Astrocyte (in vitro differentiated cells and primary cell): ENCODE data around the gene BTBD6.

Experiments used
- EZH2 ChIP-seq: IDR thresholded peaks from 2 replicates; pipeline ENCODE4 v1.6.1; 2012; ENCODE audit warnings: mild to moderate bottlenecking, low read length, inconsistent platforms; ENCODE audit not compliant: insufficient read depth
- TF ChIP-seq, protein P1 (sequence below): IDR thresholded peaks from 2 replicates; pipeline ENCODE4 v1.5.1; 2011; ENCODE audit warnings: low read depth, mild to moderate bottlenecking, inconsistent platforms, low read length, moderate library complexity; ENCODE audit not compliant: insufficient read depth

DNA sequence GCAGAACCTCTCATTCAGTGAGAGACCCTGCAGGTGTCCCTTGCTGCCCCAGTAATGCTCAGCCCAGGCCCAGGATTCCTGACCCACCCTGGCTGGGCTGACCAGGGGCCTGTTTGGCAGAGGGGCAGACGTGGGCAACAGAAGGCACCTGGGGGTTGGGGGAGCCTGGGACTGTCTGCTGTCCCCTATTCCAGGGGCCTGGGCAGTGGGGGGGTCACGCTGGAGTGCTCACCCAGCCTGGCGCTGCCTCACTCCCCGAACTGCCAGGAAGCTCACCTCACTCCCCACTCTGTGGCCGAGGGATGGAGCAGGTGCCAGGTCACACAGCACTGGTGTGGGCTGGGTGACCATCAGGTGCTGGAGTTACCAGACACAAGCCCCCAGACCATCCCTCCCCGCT, 44.6 kb upstream of the BTBD6 start:
- TF ChIP-seq, protein P1, sequence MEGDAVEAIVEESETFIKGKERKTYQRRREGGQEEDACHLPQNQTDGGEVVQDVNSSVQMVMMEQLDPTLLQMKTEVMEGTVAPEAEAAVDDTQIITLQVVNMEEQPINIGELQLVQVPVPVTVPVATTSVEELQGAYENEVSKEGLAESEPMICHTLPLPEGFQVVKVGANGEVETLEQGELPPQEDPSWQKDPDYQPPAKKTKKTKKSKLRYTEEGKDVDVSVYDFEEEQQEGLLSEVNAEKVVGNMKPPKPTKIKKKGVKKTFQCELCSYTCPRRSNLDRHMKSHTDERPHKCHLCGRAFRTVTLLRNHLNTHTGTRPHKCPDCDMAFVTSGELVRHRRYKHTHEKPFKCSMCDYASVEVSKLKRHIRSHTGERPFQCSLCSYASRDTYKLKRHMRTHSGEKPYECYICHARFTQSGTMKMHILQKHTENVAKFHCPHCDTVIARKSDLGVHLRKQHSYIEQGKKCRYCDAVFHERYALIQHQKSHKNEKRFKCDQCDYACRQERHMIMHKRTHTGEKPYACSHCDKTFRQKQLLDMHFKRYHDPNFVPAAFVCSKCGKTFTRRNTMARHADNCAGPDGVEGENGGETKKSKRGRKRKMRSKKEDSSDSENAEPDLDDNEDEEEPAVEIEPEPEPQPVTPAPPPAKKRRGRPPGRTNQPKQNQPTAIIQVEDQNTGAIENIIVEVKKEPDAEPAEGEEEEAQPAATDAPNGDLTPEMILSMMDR, result no peak
- no peak for TF ChIP-seq EZH2
